ENCODE results near the gene NDUFB5.

NDUFB5 gene

DNA sequence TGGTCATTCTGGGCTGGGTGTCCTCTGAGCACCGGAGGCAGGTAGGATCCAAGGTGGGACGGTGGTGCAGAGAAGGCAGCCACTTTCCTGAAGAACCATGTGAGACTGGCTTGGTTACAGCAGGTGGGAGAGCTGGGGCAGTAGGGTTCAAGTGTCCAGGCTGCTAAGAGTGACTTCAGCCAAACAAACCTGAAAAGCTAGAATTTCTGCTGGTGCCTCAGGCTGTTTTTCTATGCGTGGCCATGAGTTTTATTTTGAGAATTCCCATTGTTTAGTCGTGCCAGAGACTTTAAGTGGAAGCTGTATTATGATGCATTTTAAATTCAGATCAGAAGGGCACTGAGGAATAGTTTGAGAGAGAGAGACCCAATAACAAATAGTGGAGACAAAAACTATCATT, 68.3 kb downstream of the NDUFB5 start:
- H3K4me1 ChIP-seq (ENCODE audit: control insufficient read depth, insufficient read depth, low read length) = no peaks in the 10 kb centered on the region
- H3K27ac ChIP-seq (ENCODE audit: extremely low read depth, low read depth, low read length) = no peak overlapping the region
- ChIA-PET POLR2A (no interaction called here), CTCF (interaction anchor here (0.5 kb wide), 1 partner anchor 95 kb away, joined by 3 read pairs; no protein-coding TSS in a partner anchor)
- H3K4me3 ChIP-seq (ENCODE audit: low read depth, low read length) = no peak overlapping the region
- no peaks in the 10 kb centered on the region for H3K36me3 ChIP-seq (ENCODE audit: control insufficient read depth in 2 of 2, insufficient read depth in 1 of 2, low read length in 2 of 2)
- TF ChIP-seq, protein P1, sequence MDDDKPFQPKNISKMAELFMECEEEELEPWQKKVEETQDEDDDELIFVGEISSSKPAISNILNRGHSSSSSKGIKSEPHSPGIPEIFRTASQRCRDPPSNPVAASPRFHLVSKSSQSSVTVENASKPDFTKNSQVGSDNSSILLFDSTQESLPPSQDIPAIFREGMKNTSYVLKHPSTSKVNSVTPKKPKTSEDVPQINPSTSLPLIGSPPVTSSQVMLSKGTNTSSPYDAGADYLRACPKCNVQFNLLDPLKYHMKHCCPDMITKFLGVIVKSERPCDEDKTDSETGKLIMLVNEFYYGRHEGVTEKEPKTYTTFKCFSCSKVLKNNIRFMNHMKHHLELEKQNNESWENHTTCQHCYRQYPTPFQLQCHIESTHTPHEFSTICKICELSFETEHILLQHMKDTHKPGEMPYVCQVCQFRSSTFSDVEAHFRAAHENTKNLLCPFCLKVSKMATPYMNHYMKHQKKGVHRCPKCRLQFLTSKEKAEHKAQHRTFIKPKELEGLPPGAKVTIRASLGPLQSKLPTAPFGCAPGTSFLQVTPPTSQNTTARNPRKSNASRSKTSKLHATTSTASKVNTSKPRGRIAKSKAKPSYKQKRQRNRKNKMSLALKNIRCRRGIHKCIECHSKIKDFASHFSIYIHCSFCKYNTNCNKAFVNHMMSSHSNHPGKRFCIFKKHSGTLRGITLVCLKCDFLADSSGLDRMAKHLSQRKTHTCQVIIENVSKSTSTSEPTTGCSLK (tag by site-specific recombination; IDR thresholded peaks at IDR 0.05) = no peak
- TF ChIP-seq ZNF791 (tag by site-specific recombination; IDR thresholded peaks at IDR 0.05) (no peak), PRDM1 (tag by site-specific recombination; IDR thresholded peaks at IDR 0.05) (no peak), ZBTB8A (tag by site-specific recombination; IDR thresholded peaks at IDR 0.05) (no peak), ZNF555 (tag by site-specific recombination; conservative IDR thresholded peaks at IDR 0.05) (no peak)
- TF ChIP-seq, protein P2, sequence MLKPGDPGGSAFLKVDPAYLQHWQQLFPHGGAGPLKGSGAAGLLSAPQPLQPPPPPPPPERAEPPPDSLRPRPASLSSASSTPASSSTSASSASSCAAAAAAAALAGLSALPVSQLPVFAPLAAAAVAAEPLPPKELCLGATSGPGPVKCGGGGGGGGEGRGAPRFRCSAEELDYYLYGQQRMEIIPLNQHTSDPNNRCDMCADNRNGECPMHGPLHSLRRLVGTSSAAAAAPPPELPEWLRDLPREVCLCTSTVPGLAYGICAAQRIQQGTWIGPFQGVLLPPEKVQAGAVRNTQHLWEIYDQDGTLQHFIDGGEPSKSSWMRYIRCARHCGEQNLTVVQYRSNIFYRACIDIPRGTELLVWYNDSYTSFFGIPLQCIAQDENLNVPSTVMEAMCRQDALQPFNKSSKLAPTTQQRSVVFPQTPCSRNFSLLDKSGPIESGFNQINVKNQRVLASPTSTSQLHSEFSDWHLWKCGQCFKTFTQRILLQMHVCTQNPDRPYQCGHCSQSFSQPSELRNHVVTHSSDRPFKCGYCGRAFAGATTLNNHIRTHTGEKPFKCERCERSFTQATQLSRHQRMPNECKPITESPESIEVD (tag by site-specific recombination; IDR thresholded peaks at IDR 0.05) = peak; percentile 48; the same call in 1 of the 2 replicates
- no peaks in the 10 kb centered on the region for H3K9me3 ChIP-seq (ENCODE audit: control insufficient read depth, insufficient read depth, low read depth, low read length)

DNA sequence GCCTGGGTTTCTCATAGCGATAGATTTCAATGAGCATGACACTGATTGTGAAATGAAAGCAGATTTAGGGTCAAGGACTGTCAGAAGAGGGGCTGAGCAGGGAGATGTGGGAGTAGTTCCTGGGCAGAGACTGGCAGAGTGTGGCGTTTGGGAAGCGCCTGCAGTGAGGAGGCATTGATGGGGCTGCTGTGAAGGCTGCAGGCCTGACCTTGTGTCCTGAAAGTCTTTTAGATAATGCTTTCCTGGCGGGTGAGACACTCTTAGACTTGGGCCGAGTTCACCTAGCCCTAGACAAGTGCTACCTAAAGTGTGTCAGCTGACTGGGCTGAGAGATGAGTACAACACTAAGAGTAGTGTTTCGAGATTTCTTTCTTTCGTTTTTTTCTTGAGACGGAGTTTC, 68.9 kb downstream of the NDUFB5 start:
- Histone ChIP-seq H3K27ac (ENCODE audit: extremely low read depth, low read depth, low read length) (no peak overlapping the region), H3K4me3 (ENCODE audit: low read depth, low read length) (no peak overlapping the region), H3K9me3 (ENCODE audit: control insufficient read depth, insufficient read depth, low read depth, low read length) (no peaks in the 10 kb centered on the region), H3K4me1 (ENCODE audit: control insufficient read depth, insufficient read depth, low read length) (no peaks in the 10 kb centered on the region; the same call in 1 of the 2 replicates), H3K36me3 (ENCODE audit: control insufficient read depth in 2 of 2, insufficient read depth in 1 of 2, low read length in 2 of 2) (no peaks in the 10 kb centered on the region)
- TF ChIP-seq, protein P3, sequence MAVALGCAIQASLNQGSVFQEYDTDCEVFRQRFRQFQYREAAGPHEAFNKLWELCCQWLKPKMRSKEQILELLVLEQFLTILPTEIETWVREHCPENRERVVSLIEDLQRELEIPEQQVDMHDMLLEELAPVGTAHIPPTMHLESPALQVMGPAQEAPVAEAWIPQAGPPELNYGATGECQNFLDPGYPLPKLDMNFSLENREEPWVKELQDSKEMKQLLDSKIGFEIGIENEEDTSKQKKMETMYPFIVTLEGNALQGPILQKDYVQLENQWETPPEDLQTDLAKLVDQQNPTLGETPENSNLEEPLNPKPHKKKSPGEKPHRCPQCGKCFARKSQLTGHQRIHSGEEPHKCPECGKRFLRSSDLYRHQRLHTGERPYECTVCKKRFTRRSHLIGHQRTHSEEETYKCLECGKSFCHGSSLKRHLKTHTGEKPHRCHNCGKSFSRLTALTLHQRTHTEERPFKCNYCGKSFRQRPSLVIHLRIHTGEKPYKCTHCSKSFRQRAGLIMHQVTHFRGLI (tag by site-specific recombination; IDR thresholded peaks at IDR 0.05) = no peak
- TF ChIP-seq ZNF138 (tag by site-specific recombination; IDR thresholded peaks at IDR 0.05; ENCODE audit: borderline replicate concordance) = no peak
- TF ChIP-seq ZNF292 (tag by site-specific recombination; IDR thresholded peaks at IDR 0.05; ENCODE audit: borderline replicate concordance, low read depth) = no peak
- TF ChIP-seq, protein P4, sequence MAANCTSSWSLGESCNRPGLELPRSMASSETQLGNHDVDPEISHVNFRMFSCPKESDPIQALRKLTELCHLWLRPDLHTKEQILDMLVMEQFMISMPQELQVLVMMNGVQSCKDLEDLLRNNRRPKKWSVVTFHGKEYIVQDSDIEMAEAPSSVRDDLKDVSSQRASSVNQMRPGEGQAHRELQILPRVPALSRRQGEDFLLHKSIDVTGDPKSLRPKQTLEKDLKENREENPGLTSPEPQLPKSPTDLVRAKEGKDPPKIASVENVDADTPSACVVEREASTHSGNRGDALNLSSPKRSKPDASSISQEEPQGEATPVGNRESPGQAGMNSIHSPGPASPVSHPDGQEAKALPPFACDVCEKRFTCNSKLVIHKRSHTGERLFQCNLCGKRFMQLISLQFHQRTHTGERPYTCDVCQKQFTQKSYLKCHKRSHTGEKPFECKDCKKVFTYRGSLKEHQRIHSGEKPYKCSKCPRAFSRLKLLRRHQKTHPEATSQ (tag by site-specific recombination; IDR thresholded peaks at IDR 0.05) = no peak
- TF ChIP-seq ZNF768 (tag by site-specific recombination; IDR thresholded peaks at IDR 0.05) = no peak
- TF ChIP-seq ZNF792 (tag by site-specific recombination; IDR thresholded peaks at IDR 0.05) = no peak
- TF ChIP-seq ZIC2 (tag by site-specific recombination; IDR thresholded peaks at IDR 0.05) = no peak
- CTCF ChIA-PET = no interaction called here
- POLR2A ChIA-PET = no interaction called here

DNA sequence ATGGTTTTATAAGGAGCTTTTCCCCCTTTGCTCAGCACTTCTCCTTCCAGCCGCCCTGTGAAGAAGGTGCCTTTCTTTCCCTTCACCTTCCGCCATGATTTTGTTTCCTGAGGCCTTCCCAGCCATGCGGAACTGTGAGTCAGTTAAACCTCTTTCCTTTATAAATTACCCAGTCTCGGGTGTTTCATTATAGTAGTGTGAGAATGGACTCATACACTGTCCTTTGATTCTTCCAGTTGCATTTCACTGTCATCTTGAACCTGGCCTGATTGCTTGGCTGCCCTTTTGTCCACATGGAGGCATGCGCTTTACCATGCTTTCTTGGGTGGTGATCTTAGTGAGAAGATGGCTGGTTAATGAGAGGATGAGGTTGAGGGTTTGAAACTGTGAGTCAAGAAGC, 71.5 kb downstream of the NDUFB5 start:
- Histone ChIP-seq H3K4me1 (ENCODE audit: control insufficient read depth, insufficient read depth, low read length) (no peaks in the 10 kb centered on the region; the same call in 1 of the 2 replicates), H3K27ac (ENCODE audit: extremely low read depth, low read depth, low read length) (no peak overlapping the region), H3K36me3 (ENCODE audit: control insufficient read depth in 2 of 2, insufficient read depth in 1 of 2, low read length in 2 of 2) (no peaks in the 10 kb centered on the region), H3K4me3 (ENCODE audit: low read depth, low read length) (no peak overlapping the region), H3K9me3 (ENCODE audit: control insufficient read depth, insufficient read depth, low read depth, low read length) (no peaks in the 10 kb centered on the region)
- ChIA-PET CTCF (no interaction called here), POLR2A (no interaction called here)
- TF ChIP-seq, protein P1 (tag by site-specific recombination; IDR thresholded peaks at IDR 0.05) = no peak
- TF ChIP-seq, protein P5, sequence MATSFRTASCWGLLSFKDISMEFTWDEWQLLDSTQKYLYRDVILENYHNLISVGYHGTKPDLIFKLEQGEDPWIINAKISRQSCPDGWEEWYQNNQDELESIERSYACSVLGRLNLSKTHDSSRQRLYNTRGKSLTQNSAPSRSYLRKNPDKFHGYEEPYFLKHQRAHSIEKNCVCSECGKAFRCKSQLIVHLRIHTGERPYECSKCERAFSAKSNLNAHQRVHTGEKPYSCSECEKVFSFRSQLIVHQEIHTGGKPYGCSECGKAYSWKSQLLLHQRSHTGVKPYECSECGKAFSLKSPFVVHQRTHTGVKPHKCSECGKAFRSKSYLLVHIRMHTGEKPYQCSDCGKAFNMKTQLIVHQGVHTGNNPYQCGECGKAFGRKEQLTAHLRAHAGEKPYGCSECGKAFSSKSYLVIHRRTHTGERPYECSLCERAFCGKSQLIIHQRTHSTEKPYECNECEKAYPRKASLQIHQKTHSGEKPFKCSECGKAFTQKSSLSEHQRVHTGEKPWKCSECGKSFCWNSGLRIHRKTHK (tag by site-specific recombination; IDR thresholded peaks at IDR 0.05) = no peak
- TF ChIP-seq ZNF121 (tag by site-specific recombination; IDR thresholded peaks at IDR 0.05) = no peak
- TF ChIP-seq, protein P6, sequence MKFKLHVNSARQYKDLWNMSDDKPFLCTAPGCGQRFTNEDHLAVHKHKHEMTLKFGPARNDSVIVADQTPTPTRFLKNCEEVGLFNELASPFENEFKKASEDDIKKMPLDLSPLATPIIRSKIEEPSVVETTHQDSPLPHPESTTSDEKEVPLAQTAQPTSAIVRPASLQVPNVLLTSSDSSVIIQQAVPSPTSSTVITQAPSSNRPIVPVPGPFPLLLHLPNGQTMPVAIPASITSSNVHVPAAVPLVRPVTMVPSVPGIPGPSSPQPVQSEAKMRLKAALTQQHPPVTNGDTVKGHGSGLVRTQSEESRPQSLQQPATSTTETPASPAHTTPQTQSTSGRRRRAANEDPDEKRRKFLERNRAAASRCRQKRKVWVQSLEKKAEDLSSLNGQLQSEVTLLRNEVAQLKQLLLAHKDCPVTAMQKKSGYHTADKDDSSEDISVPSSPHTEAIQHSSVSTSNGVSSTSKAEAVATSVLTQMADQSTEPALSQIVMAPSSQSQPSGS (tag by site-specific recombination; IDR thresholded peaks at IDR 0.05; ENCODE audit: low read depth) = no peak

All from HEK293 (cell line).